HepG2 (cell line): ENCODE measurements around the gene SNAP47.

ENCODE experiments used
- ARNTL ChIP-seq: sonication (generic); formaldehyde crosslinking; IDR thresholded peaks from 2 replicates; pipeline ENCODE4 v1.4.0; 2020; ENCODE audit warnings: mild to moderate bottlenecking, missing genetic modification reagents
- CENPBD1 ChIP-seq: sonication (generic); formaldehyde crosslinking; IDR thresholded peaks from 2 replicates; pipeline ENCODE4 v1.8.0; 2022; ENCODE audit warnings: missing genetic modification reagents, low read depth, mild to moderate bottlenecking, borderline replicate concordance
- ETS1 ChIP-seq: sonication (generic); formaldehyde crosslinking; IDR thresholded peaks from 2 replicates; pipeline ENCODE4 v1.4.0; 2020; ENCODE audit warnings: missing genetic modification reagents
- FOSL1 ChIP-seq: sonication (generic); formaldehyde crosslinking; IDR thresholded peaks from 2 replicates; pipeline ENCODE4 v1.9.0; 2021; ENCODE audit warnings: missing genetic modification reagents, borderline replicate concordance
- FOSL2 ChIP-seq: sonication (generic); formaldehyde crosslinking; IDR thresholded peaks from 2 replicates; pipeline ENCODE4 v1.4.0; 2020; ENCODE audit warnings: missing genetic modification reagents
- RAD21 ChIP-seq: fragments of 450-650 bp; formaldehyde crosslinking; IDR thresholded peaks from 2 replicates; pipeline ENCODE4 v1.5.0; 2020; ENCODE audit warnings: mild to moderate bottlenecking
- SAFB2 ChIP-seq: sonication (generic); formaldehyde crosslinking; IDR thresholded peaks from 2 replicates; pipeline ENCODE4 v1.5.1; 2020; ENCODE audit warnings: missing genetic modification reagents, low read depth, mild to moderate bottlenecking, borderline replicate concordance
- SETDB1 ChIP-seq: sonication (generic); formaldehyde crosslinking; IDR thresholded peaks from 2 replicates; pipeline ENCODE4 v1.5.1; 2020; ENCODE audit warnings: missing genetic modification reagents, mild to moderate bottlenecking, borderline replicate concordance
- STAG1 ChIP-seq: sonication (generic); formaldehyde crosslinking; IDR thresholded peaks from 2 replicates; pipeline ENCODE4 v1.4.0; 2020; ENCODE audit warnings: missing genetic modification reagents
- TSC22D2 ChIP-seq: sonication (generic); formaldehyde crosslinking; IDR thresholded peaks from 2 replicates; pipeline ENCODE4 v1.5.1; 2020; ENCODE audit warnings: missing genetic modification reagents, mild to moderate bottlenecking, borderline replicate concordance
- YY1 ChIP-seq: IDR thresholded peaks from 2 replicates; pipeline ENCODE4 v1.6.1; 2011; ENCODE audit warnings: low read length, low read depth, moderate library complexity, mild to moderate bottlenecking; ENCODE audit not compliant: insufficient read depth, insufficient replicate concordance
- TF ChIP-seq, protein P1 (sequence below): sonication (generic); formaldehyde crosslinking; IDR thresholded peaks from 2 replicates; pipeline ENCODE4 v1.4.0; 2020; ENCODE audit warnings: missing genetic modification reagents, borderline replicate concordance
- TF ChIP-seq, protein P2 (sequence below): sonication (generic); formaldehyde crosslinking; IDR thresholded peaks from 2 replicates; pipeline ENCODE4 v1.5.0; 2020; ENCODE audit warnings: mild to moderate bottlenecking, missing genetic modification reagents, moderate library complexity

GRCh38 chr1:227766653-227767277 lies 31.5 kb downstream of the SNAP47 start:
- TF ChIP-seq CENPBD1 (CRISPR knock-in tag), result no peak
- no peak for TF ChIP-seq RAD21 (CRISPR knock-in tag)
- no peak for TF ChIP-seq ETS1 (CRISPR knock-in tag)
- no peak for TF ChIP-seq SETDB1 (CRISPR knock-in tag)
- TF ChIP-seq SAFB2 (CRISPR knock-in tag), result no peak
- TF ChIP-seq, protein P1, sequence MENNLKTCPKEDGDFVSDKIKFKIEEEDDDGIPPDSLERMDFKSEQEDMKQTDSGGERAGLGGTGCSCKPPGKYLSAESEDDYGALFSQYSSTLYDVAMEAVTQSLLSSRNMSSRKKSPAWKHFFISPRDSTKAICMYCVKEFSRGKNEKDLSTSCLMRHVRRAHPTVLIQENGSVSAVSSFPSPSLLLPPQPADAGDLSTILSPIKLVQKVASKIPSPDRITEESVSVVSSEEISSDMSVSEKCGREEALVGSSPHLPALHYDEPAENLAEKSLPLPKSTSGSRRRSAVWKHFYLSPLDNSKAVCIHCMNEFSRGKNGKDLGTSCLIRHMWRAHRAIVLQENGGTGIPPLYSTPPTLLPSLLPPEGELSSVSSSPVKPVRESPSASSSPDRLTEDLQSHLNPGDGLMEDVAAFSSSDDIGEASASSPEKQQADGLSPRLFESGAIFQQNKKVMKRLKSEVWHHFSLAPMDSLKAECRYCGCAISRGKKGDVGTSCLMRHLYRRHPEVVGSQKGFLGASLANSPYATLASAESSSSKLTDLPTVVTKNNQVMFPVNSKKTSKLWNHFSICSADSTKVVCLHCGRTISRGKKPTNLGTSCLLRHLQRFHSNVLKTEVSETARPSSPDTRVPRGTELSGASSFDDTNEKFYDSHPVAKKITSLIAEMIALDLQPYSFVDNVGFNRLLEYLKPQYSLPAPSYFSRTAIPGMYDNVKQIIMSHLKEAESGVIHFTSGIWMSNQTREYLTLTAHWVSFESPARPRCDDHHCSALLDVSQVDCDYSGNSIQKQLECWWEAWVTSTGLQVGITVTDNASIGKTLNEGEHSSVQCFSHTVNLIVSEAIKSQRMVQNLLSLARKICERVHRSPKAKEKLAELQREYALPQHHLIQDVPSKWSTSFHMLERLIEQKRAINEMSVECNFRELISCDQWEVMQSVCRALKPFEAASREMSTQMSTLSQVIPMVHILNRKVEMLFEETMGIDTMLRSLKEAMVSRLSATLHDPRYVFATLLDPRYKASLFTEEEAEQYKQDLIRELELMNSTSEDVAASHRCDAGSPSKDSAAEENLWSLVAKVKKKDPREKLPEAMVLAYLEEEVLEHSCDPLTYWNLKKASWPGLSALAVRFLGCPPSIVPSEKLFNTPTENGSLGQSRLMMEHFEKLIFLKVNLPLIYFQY (CRISPR knock-in tag), result no peak
- no peak for TF ChIP-seq FOSL2 (CRISPR knock-in tag)
- TF ChIP-seq, protein P2, sequence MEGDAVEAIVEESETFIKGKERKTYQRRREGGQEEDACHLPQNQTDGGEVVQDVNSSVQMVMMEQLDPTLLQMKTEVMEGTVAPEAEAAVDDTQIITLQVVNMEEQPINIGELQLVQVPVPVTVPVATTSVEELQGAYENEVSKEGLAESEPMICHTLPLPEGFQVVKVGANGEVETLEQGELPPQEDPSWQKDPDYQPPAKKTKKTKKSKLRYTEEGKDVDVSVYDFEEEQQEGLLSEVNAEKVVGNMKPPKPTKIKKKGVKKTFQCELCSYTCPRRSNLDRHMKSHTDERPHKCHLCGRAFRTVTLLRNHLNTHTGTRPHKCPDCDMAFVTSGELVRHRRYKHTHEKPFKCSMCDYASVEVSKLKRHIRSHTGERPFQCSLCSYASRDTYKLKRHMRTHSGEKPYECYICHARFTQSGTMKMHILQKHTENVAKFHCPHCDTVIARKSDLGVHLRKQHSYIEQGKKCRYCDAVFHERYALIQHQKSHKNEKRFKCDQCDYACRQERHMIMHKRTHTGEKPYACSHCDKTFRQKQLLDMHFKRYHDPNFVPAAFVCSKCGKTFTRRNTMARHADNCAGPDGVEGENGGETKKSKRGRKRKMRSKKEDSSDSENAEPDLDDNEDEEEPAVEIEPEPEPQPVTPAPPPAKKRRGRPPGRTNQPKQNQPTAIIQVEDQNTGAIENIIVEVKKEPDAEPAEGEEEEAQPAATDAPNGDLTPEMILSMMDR, result no peak
- TF ChIP-seq YY1, result no peak
- no peak for TF ChIP-seq STAG1 (CRISPR knock-in tag)
- TF ChIP-seq ARNTL (CRISPR knock-in tag), result no peak
- no peak for TF ChIP-seq TSC22D2 (CRISPR knock-in tag)
- TF ChIP-seq FOSL1, result no peak
